HG02943 (cell line): ENCODE results near the gene TOP2B.
A peak's percentile ranks its signal among the peaks of the same experiment; 100 is the strongest.

Experiments used
- ATAC-seq: cut with Tn5 transposase; IDR thresholded peaks from one replicate; pipeline ENCODE4 v1.9.1; 2021; ENCODE audit warnings: mild to moderate bottlenecking, low read depth, moderate library complexity; ENCODE audit not compliant: unreplicated experiment

The TOP2B gene

GRCh38 chr3:25633919-25634318, 30.8 kb downstream of the TOP2B start:
- no peak for ATAC-seq

GRCh38 chr3:25631989-25632388, 32.7 kb downstream of the TOP2B start:
- ATAC-seq: no peak

- ATAC-seq: no peak
These were observed 43.6 kb downstream of the TOP2B start for GRCh38 chr3:25621087-25621486.

- ATAC-seq: no peak
These were observed 44.2 kb downstream of the TOP2B start for GRCh38 chr3:25620493-25620892.

- no peak for ATAC-seq
These were observed 45.3 kb downstream of the TOP2B start for GRCh38 chr3:25619382-25619781.

- no peak for ATAC-seq
These were observed 46.7 kb downstream of the TOP2B start for GRCh38 chr3:25618028-25618427.

- no peak for ATAC-seq
These were observed 53.5 kb downstream of the TOP2B start for GRCh38 chr3:25611193-25611592.

GRCh38 chr3:25610779-25611178, 53.9 kb downstream of the TOP2B start:
- ATAC-seq: no peak

- ATAC-seq: no peak
These were observed 54.5 kb downstream of the TOP2B start for GRCh38 chr3:25610167-25610566.

GRCh38 chr3:25604107-25604805, 60.5 kb downstream of the TOP2B start:
- ATAC-seq: no peak

GRCh38 chr3:25603703-25604102, 61.0 kb downstream of the TOP2B start:
- no peak for ATAC-seq

- no peak for ATAC-seq
These were observed 67.1 kb downstream of the TOP2B start for GRCh38 chr3:25597535-25598101.

- ATAC-seq: peak; percentile 59
These were observed 70.7 kb downstream of the TOP2B start for GRCh38 chr3:25594007-25594502.

- no peak for ATAC-seq
These were observed 71.7 kb downstream of the TOP2B start for GRCh38 chr3:25593001-25593400.

- no peak for ATAC-seq
These were observed 72.2 kb downstream of the TOP2B start for GRCh38 chr3:25592510-25592968.

GRCh38 chr3:25589783-25590258, 74.9 kb downstream of the TOP2B start:
- ATAC-seq: no peak

GRCh38 chr3:25589104-25589782, 75.5 kb downstream of the TOP2B start:
- ATAC-seq: no peak

- no peak for ATAC-seq
These were observed 76.1 kb downstream of the TOP2B start for GRCh38 chr3:25588441-25589103.

GRCh38 chr3:25587975-25588374, 76.7 kb downstream of the TOP2B start:
- no peak for ATAC-seq

- ATAC-seq: no peak
These were observed 77.2 kb downstream of the TOP2B start for GRCh38 chr3:25587526-25587925.

- no peak for ATAC-seq
These were observed 77.6 kb downstream of the TOP2B start for GRCh38 chr3:25587094-25587493.
